Natural killer cell (primary cell): ENCODE results near the gene UTP11. TPM values are rescaled to one million over a fixed set of nuclear protein-coding genes. Genes with fewer than 3 reads are reported as not detected.
A peak's percentile ranks its signal among the peaks of the same experiment; 100 is the strongest.

Experiments used
- ATAC-seq, 3 donors: fragments of 150-1000 bp in 2 of 3; fragments of 200-7000 bp in 1 of 3; cut with Tn5 transposase; 1 replicate in 1 of 3; 2 replicates in 2 of 3; pipeline ENCODE4 v1.10.0; 2021; ENCODE audit warnings: mild to moderate bottlenecking in 2 of 3, moderate library complexity in 2 of 3
- DNase-seq, 2 donors: peaks; one replicate each; pipeline versions ENCODE4 v3.0.0 to v3.0.0-alpha.2; 2013 to 2021; ENCODE audit warnings: mixed read lengths in 1 of 2
- H3K27ac ChIP-seq: one replicate; pipeline ENCODE4 v1.5.1; 2013; ENCODE audit warnings: mild to moderate bottlenecking, low read length
- H3K27me3 ChIP-seq: one replicate; pipeline ENCODE4 v1.6.1; 2013; ENCODE audit warnings: low read length; ENCODE audit not compliant: control insufficient read depth, insufficient read depth
- H3K36me3 ChIP-seq: one replicate; pipeline ENCODE4 v1.6.1; 2013; ENCODE audit warnings: low read length; ENCODE audit not compliant: control insufficient read depth, insufficient read depth
- H3K4me1 ChIP-seq: one replicate; pipeline ENCODE4 v1.6.1; 2013; ENCODE audit warnings: low read length; ENCODE audit not compliant: control insufficient read depth, insufficient read depth
- H3K4me3 ChIP-seq: one replicate; pipeline ENCODE4 v1.5.1; 2013; ENCODE audit warnings: low read length
- H3K9me3 ChIP-seq: one replicate; pipeline ENCODE4 v1.6.1; 2013; ENCODE audit warnings: low read length; ENCODE audit not compliant: control insufficient read depth, insufficient read depth
- H3K27ac Mint-ChIP-seq, 2 donors: one replicate each; pipeline ENCODE4 v1.8.0; 2022; ENCODE audit warnings: mild to moderate bottlenecking in 2 of 2, mixed read lengths in 2 of 2, moderate library complexity in 1 of 2
- H3K27me3 Mint-ChIP-seq, 2 donors: one replicate each; pipeline ENCODE4 v1.8.0; 2022; ENCODE audit warnings: low read depth in 2 of 2, mixed read lengths in 2 of 2
- H3K36me3 Mint-ChIP-seq: one replicate; pipeline ENCODE4 v1.8.0; 2022; ENCODE audit warnings: mixed read lengths
- H3K4me1 Mint-ChIP-seq, 2 donors: one replicate each; pipeline ENCODE4 v1.8.0; 2022; ENCODE audit warnings: mixed read lengths in 2 of 2
- H3K4me3 Mint-ChIP-seq: one replicate; pipeline ENCODE4 v1.8.0; 2022; ENCODE audit warnings: mild to moderate bottlenecking, moderate library complexity, mixed read lengths
- H3K9me3 Mint-ChIP-seq, 2 donors: one replicate each; pipeline ENCODE4 v1.8.0; 2022; ENCODE audit warnings: mixed read lengths in 2 of 2
- CTCF ChIP-seq: fragments of 200-600 bp; IDR thresholded peaks from one replicate; pipeline ENCODE4 v1.8.0; 2022; ENCODE audit warnings: antibody characterized with exemption
- WGBS: methylation state at CpG from one replicate; pipeline ENCODE4 v1.1.7; 2013; ENCODE audit warnings: missing lambda C conversion rate; ENCODE audit not compliant: insufficient coverage; 5-methylcytosine and 5-hydroxymethylcytosine counted together
- intact Hi-C: fragments of 100-400 bp; cut with micrococcal nuclease; formaldehyde crosslinking; loops from one replicate; pipeline ENCODE4 v1.14.2; 2022
- total RNA-seq, 4 donors: library from RNA; stranded (reverse); fragments of 120-200 nt in 1 of 4; gene quantifications; one replicate each; pipeline versions ENCODE4 v1.2.3 to v1.2.4, GENCODE V29; 2013 to 2022

Gene UTP11
- total RNA-seq, 3 donors from 2014 or later (not counting 1 experiment from before 2014, with no cell fraction given) = 13.4 to 20.7 (median 19.2) TPM

- H3K4me1 ChIP-seq = peaks cover 6% of the 10 kb centered on the region
- intact Hi-C loops = no loop called here
- H3K27ac ChIP-seq = no peak overlapping the region
- H3K9me3 Mint-ChIP-seq = no peaks in the 10 kb centered on the region
- peaks cover 24 to 45% of the 10 kb centered on the region in 2 donors for H3K27me3 Mint-ChIP-seq
- no peak overlapping the region for H3K4me3 Mint-ChIP-seq
- no peaks in the 10 kb centered on the region for H3K9me3 ChIP-seq
- WGBS = 91% methylated on average over 16 of the region's 17 CpGs
- H3K36me3 ChIP-seq = no peaks in the 10 kb centered on the region
- H3K4me1 Mint-ChIP-seq = peaks cover 7 to 13% of the 10 kb centered on the region in 2 donors
- DNase-seq = no peak
- H3K27ac Mint-ChIP-seq = no peak overlapping the region
- ATAC-seq = no peak
- H3K4me3 ChIP-seq = no peak overlapping the region
- no peaks in the 10 kb centered on the region for H3K36me3 Mint-ChIP-seq
- TF ChIP-seq CTCF = no peak
- peaks cover 26% of the 10 kb centered on the region for H3K27me3 ChIP-seq
These were observed 27.0 kb downstream of the UTP11 start for GRCh38 chr1:38039331-38040088.

GRCh38 chr1:38041936-38042834, 29.7 kb downstream of the UTP11 start:
- Mint-ChIP-seq H3K4me3 (peak overlapping the region; percentile 37), H3K4me1 (peaks cover 9 to 17% of the 10 kb centered on the region in 2 donors), H3K27me3 (peaks cover 24 to 48% of the 10 kb centered on the region in 2 donors), H3K27ac (no peak overlapping the region), H3K36me3 (no peaks in the 10 kb centered on the region), H3K9me3 (no peaks in the 10 kb centered on the region)
- ATAC-seq (no peak), DNase-seq (no peak)
- H3K27ac ChIP-seq = no peak overlapping the region
- H3K27me3 ChIP-seq = peaks cover 35% of the 10 kb centered on the region
- no peaks in the 10 kb centered on the region for H3K36me3 ChIP-seq
- intact Hi-C loops = no loop called here
- no peak overlapping the region for H3K4me3 ChIP-seq
- TF ChIP-seq CTCF = no peak
- peaks cover 18% of the 10 kb centered on the region for H3K4me1 ChIP-seq
- no peaks in the 10 kb centered on the region for H3K9me3 ChIP-seq
- WGBS = 84% methylated on average over 21 of the region's 21 CpGs

GRCh38 chr1:38043036-38043747, 30.7 kb downstream of the UTP11 start:
- Mint-ChIP-seq H3K27me3 (peaks cover 24 to 48% of the 10 kb centered on the region in 2 donors), H3K9me3 (no peaks in the 10 kb centered on the region), H3K27ac (no peak overlapping the region), H3K4me3 (peak overlapping the region; percentile 13), H3K36me3 (no peaks in the 10 kb centered on the region), H3K4me1 (peaks cover 9 to 22% of the 10 kb centered on the region in 2 donors)
- Histone ChIP-seq H3K27ac (no peak overlapping the region), H3K9me3 (no peaks in the 10 kb centered on the region), H3K36me3 (no peaks in the 10 kb centered on the region), H3K4me1 (peaks cover 22% of the 10 kb centered on the region), H3K4me3 (no peak overlapping the region), H3K27me3 (peaks cover 35% of the 10 kb centered on the region)
- intact Hi-C loops = no loop called here
- DNase-seq (no peak), ATAC-seq (no peak)
- 83% methylated on average over 12 of the region's 12 CpGs for WGBS
- no peak for TF ChIP-seq CTCF
